Aorta (tissue), 5 donors: Measurements from ENCODE around the gene TEX53. TPM values are rescaled to one million over a fixed set of nuclear protein-coding genes. Genes with fewer than 3 reads are reported as not detected.

Source experiments
- ATAC-seq: fragments of 200-7000 bp; cut with Tn5 transposase; one replicate; pipeline ENCODE4 v1.9.1; 2022; ENCODE audit warnings: moderate library complexity; ENCODE audit not compliant: low FRiP score
- DNase-seq, 2 donors: peaks; one replicate each; pipeline ENCODE4 v3.0.0-alpha.2; 2020
- H3K27ac ChIP-seq, 2 donors: one replicate each; pipeline ENCODE4 v1.5.1; 2013; ENCODE audit warnings: low read length in 2 of 2, mild to moderate bottlenecking in 2 of 2, moderate library complexity in 2 of 2, control low read depth in 1 of 2, inconsistent platforms in 1 of 2, low read depth in 1 of 2
- H3K27me3 ChIP-seq, 2 donors: one replicate each; pipeline ENCODE4 v1.6.1; 2013; ENCODE audit warnings: control low read depth in 1 of 2, low read length in 1 of 2, mild to moderate bottlenecking in 1 of 2, moderate library complexity in 1 of 2; ENCODE audit not compliant: insufficient read depth in 2 of 2, control insufficient read depth in 1 of 2
- H3K36me3 ChIP-seq, 2 donors: one replicate each; pipeline ENCODE4 v1.6.1; 2013; ENCODE audit warnings: control low read depth in 1 of 2, low read length in 1 of 2, mild to moderate bottlenecking in 1 of 2; ENCODE audit not compliant: insufficient read depth in 2 of 2, control insufficient read depth in 1 of 2
- H3K4me1 ChIP-seq, 2 donors: one replicate each; pipeline ENCODE4 v1.6.1; 2013; ENCODE audit warnings: low read length in 2 of 2, control low read depth in 1 of 2, mild to moderate bottlenecking in 1 of 2, moderate library complexity in 1 of 2; ENCODE audit not compliant: insufficient read depth in 2 of 2, control insufficient read depth in 1 of 2
- H3K4me3 ChIP-seq, 2 donors: one replicate each; pipeline ENCODE4 v1.5.1; 2013; ENCODE audit warnings: low read length in 2 of 2, control low read depth in 1 of 2, mild to moderate bottlenecking in 1 of 2
- H3K9me3 ChIP-seq: one replicate; pipeline ENCODE4 v1.6.1; 2013; ENCODE audit warnings: mild to moderate bottlenecking, low read length; ENCODE audit not compliant: control insufficient read depth
- WGBS, 2 donors: extraction: QIAGEN DNeasy Blood & Tissue Kit; methylation state at CpG; one replicate each; pipeline ENCODE4 v1.1.7; 2013; 5-methylcytosine and 5-hydroxymethylcytosine counted together
- intact Hi-C, 2 donors: fragments of 100-400 bp; cut with DNase I; formaldehyde crosslinking; loops; one replicate each; pipeline versions ENCODE4 v1.14.2 to v1.15.0; 2022
- polyA plus RNA-seq, 2 donors: library from polyadenylated mRNA; stranded (reverse); fragments of 200-250 nt; gene quantifications; one replicate each; pipeline ENCODE4 v1.2.3, GENCODE V29; 2013
- total RNA-seq, 2 donors: library from RNA; stranded (reverse); fragmentation: NEBNext Ultra II Directional; extraction: Animal tissue kit (Norgen Biotek cat#: 25700); gene quantifications; one replicate each; pipeline ENCODE4 v1.2.1, GENCODE V29; 2021
- donor health status: healthy with polysubstance abuse.
- donor health status: Bipolar disorder and iron deficiency.
- donor health status: DM: no; HTN: no; CAD: no.
- donor health status: DM: no; HTN: no; CAD: no.
- donor health status: DM: yes; HTN: yes; CAD: no.

The TEX53 gene
- total and polyA plus RNA-seq, 4 donors: not detected

GRCh38 chr9:114674798-114675540 lies 17.4 kb upstream of the TEX53 start:
- Histone ChIP-seq H3K4me1 (no peaks in the 10 kb centered on the region), H3K4me3 (no peak overlapping the region), H3K27ac (no peak overlapping the region), H3K27me3 (no peaks in the 10 kb centered on the region), H3K36me3 (no peaks in the 10 kb centered on the region), H3K9me3 (no peaks in the 10 kb centered on the region)
- intact Hi-C loops: loop anchor here (5.0 kb wide), 1 partner anchor 337 kb away; no protein-coding TSS in a partner anchor
- ATAC-seq (no peak), DNase-seq (no peak)
- WGBS, 2 donors: 87 to 89% methylated on average over 3 of the region's 3 CpGs

- no peak for ATAC-seq
- DNase-seq: no peak
- no peaks in the 10 kb centered on the region for H3K27me3 ChIP-seq
- no peak overlapping the region for H3K4me3 ChIP-seq
- no peaks in the 10 kb centered on the region for H3K9me3 ChIP-seq
- H3K4me1 ChIP-seq: no peaks in the 10 kb centered on the region
- WGBS, 2 donors: 96 to 97% methylated on average over 2 of the region's 2 CpGs
- intact Hi-C loops: loop anchor here in 1 of 2 donors (5.0 kb wide), 1 partner anchor 338 kb away; no protein-coding TSS in a partner anchor
- no peak overlapping the region for H3K27ac ChIP-seq
- no peaks in the 10 kb centered on the region for H3K36me3 ChIP-seq
Measured at GRCh38 chr9:114674076-114674797, 16.6 kb upstream of the TEX53 start.

GRCh38 chr9:114671605-114672004 lies 14.0 kb upstream of the TEX53 start:
- no peaks in the 10 kb centered on the region for H3K27me3 ChIP-seq
- no peaks in the 10 kb centered on the region for H3K9me3 ChIP-seq
- no peaks in the 10 kb centered on the region for H3K36me3 ChIP-seq
- H3K4me3 ChIP-seq: no peak overlapping the region
- no peaks in the 10 kb centered on the region for H3K4me1 ChIP-seq
- 0 to 4% methylated on average over 1 of the region's 1 CpG for WGBS, 2 donors
- no peak for DNase-seq
- intact Hi-C loops: loop anchor here in 1 of 2 donors (5.0 kb wide), 1 partner anchor 341 kb away; no protein-coding TSS in a partner anchor
- no peak overlapping the region for H3K27ac ChIP-seq
- no peak for ATAC-seq

GRCh38 chr9:114669961-114670360 lies 12.4 kb upstream of the TEX53 start:
- Histone ChIP-seq H3K27ac (no peak overlapping the region), H3K9me3 (no peaks in the 10 kb centered on the region), H3K27me3 (no peaks in the 10 kb centered on the region), H3K36me3 (no peaks in the 10 kb centered on the region), H3K4me3 (no peak overlapping the region), H3K4me1 (no peaks in the 10 kb centered on the region)
- no peak for DNase-seq
- no peak for ATAC-seq
- intact Hi-C loops: loop anchor here in 1 of 2 donors (5.0 kb wide), 1 partner anchor 342 kb away; no protein-coding TSS in a partner anchor

GRCh38 chr9:114668146-114668545 lies 10.5 kb upstream of the TEX53 start:
- intact Hi-C loops: no loop called here
- no peaks in the 10 kb centered on the region for H3K9me3 ChIP-seq
- DNase-seq (no peak), ATAC-seq (no peak)
- no peaks in the 10 kb centered on the region for H3K36me3 ChIP-seq
- 79 to 82% methylated on average over 6 of the region's 6 CpGs for WGBS, 2 donors
- no peaks in the 10 kb centered on the region for H3K27me3 ChIP-seq
- no peak overlapping the region for H3K4me3 ChIP-seq
- H3K27ac ChIP-seq: no peak overlapping the region
- H3K4me1 ChIP-seq: no peaks in the 10 kb centered on the region

- H3K27me3 ChIP-seq: no peaks in the 10 kb centered on the region
- intact Hi-C loops: no loop called here
Measured at GRCh38 chr9:114666851-114667250, 9.2 kb upstream of the TEX53 start.

GRCh38 chr9:114666401-114666800 lies 8.8 kb upstream of the TEX53 start:
- WGBS, 2 donors: 89 to 95% methylated on average over 5 of the region's 5 CpGs
- no peak for ATAC-seq
- DNase-seq: no peak
- Histone ChIP-seq H3K9me3 (no peaks in the 10 kb centered on the region), H3K27ac (no peak overlapping the region), H3K27me3 (no peaks in the 10 kb centered on the region), H3K4me1 (no peaks in the 10 kb centered on the region), H3K36me3 (no peaks in the 10 kb centered on the region), H3K4me3 (no peak overlapping the region)
- intact Hi-C loops: no loop called here

More at GRCh38 chr9:114666851-114667250, 9.2 kb upstream of the TEX53 start:
- 54 to 69% methylated on average over 4 of the region's 4 CpGs for WGBS, 2 donors
- DNase-seq (no peak), ATAC-seq (no peak)
- Histone ChIP-seq H3K36me3 (no peaks in the 10 kb centered on the region), H3K27ac (no peak overlapping the region), H3K9me3 (no peaks in the 10 kb centered on the region), H3K4me1 (no peaks in the 10 kb centered on the region), H3K4me3 (no peak overlapping the region)

GRCh38 chr9:114664181-114664580 lies 6.6 kb upstream of the TEX53 start:
- intact Hi-C loops: loop anchor here in 1 of 2 donors (5.0 kb wide), 2 partner anchors 73 to 348 kb away; no protein-coding TSS in a partner anchor
- Histone ChIP-seq H3K36me3 (no peaks in the 10 kb centered on the region), H3K9me3 (no peaks in the 10 kb centered on the region), H3K4me3 (no peak overlapping the region), H3K4me1 (no peaks in the 10 kb centered on the region), H3K27ac (no peak overlapping the region), H3K27me3 (no peaks in the 10 kb centered on the region)
- no peak for ATAC-seq
- DNase-seq: no peak
- WGBS, 2 donors: 72 to 85% methylated on average over 3 of the region's 3 CpGs
